Activated naive CD8-positive, alpha-beta T cell (primary cell): Measurements from ENCODE around the gene ROM1.
A peak's percentile ranks its signal among the peaks of the same experiment; 100 is the strongest.
"Not testable (repeated sequence)": the region's sequence is repeated elsewhere in the genome, so short reads cannot be mapped to it uniquely, and the experiment has no call there.

Experiments
- H3K27ac Mint-ChIP-seq: one replicate; pipeline ENCODE4 v1.8.0; 2021; ENCODE audit warnings: mixed read lengths
- H3K27me3 Mint-ChIP-seq: one replicate; pipeline ENCODE4 v1.8.0; 2021; ENCODE audit warnings: mixed read lengths
- H3K36me3 Mint-ChIP-seq: one replicate; pipeline ENCODE4 v1.8.0; 2021; ENCODE audit warnings: mixed read lengths
- H3K4me1 Mint-ChIP-seq: one replicate; pipeline ENCODE4 v1.8.0; 2021; ENCODE audit warnings: low read depth, mixed read lengths
- H3K4me3 Mint-ChIP-seq: one replicate; pipeline ENCODE4 v1.8.0; 2021; ENCODE audit warnings: mild to moderate bottlenecking, mixed read lengths
- H3K9me3 Mint-ChIP-seq: one replicate; pipeline ENCODE4 v1.8.0; 2021; ENCODE audit warnings: low read depth, mixed read lengths

ROM1 gene

DNA sequence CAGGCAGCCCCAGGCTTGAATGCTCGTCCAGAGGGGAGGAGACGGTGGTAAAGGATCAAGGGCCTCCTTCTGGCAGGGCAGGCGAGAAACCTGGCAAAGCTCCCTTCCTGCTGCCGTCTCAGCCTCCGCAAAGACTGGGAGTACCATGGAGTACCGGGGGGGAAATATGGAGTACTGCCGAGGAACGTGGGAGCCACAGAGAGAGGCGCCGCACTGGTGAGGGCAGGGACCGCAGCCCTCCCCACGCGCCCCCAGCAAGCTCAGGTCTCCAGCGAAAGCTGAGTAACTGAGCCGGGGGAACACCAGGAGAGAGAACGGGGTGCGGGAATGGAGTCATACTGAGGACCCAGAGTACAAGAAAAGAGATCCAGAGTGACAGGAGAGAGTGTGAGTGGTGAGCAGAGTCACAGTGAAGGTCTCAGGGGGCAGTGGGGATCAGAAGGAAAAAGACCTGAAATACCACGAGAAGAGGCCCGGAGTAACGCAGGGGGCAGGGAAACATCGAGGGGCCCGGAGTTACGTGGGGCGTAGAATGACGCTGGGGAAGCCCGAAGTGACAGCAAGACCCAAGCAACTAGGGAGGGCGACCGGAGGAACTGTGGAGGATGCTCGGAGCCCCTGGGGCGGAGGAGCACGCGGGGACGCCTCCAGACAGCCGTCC is 1.2 kb upstream of the ROM1 start:
- Mint-ChIP-seq H3K9me3 (no peaks in the 10 kb centered on the region), H3K4me1 (peaks cover 53% of the 10 kb centered on the region), H3K4me3 (peak overlapping the region; percentile 99), H3K27me3 (no peaks in the 10 kb centered on the region), H3K27ac (peak overlapping the region; percentile 99), H3K36me3 (peaks cover 2% of the 10 kb centered on the region)

GRCh38 chr11:62613291-62613778 is 278 bp downstream of the ROM1 start:
- no peaks in the 10 kb centered on the region for H3K27me3 Mint-ChIP-seq
- peak overlapping the region; percentile 58 for H3K4me3 Mint-ChIP-seq
- H3K9me3 Mint-ChIP-seq, result no peaks in the 10 kb centered on the region
- H3K27ac Mint-ChIP-seq, result no peak overlapping the region
- H3K36me3 Mint-ChIP-seq, result peaks cover 2% of the 10 kb centered on the region
- peaks cover 44% of the 10 kb centered on the region for H3K4me1 Mint-ChIP-seq

- Mint-ChIP-seq H3K4me1 (peaks cover 41% of the 10 kb centered on the region), H3K4me3 (peak overlapping the region; percentile 74)
Observed at GRCh38 chr11:62614275-62614674, 1.2 kb downstream of the ROM1 start.

DNA sequence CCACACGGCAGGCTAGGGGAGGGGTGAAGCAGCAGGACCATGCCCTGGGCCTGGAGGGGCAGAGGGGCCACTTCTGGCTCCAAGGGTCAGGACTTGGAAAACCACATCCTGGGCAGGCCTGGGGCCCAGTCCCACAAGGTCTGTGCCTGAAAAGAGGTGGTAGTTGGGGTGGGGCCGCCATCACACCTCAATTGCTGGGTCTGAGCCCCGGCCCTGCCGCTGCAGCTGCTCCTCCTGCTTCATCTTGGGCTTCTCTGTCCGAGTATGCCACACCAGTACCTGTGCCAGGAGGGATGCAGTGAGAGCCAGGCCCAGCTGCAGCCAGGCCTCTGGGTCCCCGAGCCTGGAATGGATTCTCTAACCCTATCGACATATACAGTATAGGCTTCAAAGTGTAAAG is 2.5 kb downstream of the ROM1 start:
- Mint-ChIP-seq H3K27ac (no peak overlapping the region), H3K27me3 (no peaks in the 10 kb centered on the region), H3K4me3 (no peak overlapping the region), H3K36me3 (peaks cover 2% of the 10 kb centered on the region), H3K9me3 (no peaks in the 10 kb centered on the region), H3K4me1 (peaks cover 36% of the 10 kb centered on the region)

More at GRCh38 chr11:62614275-62614674, 1.2 kb downstream of the ROM1 start:
- H3K9me3 Mint-ChIP-seq, result no peaks in the 10 kb centered on the region
- no peaks in the 10 kb centered on the region for H3K27me3 Mint-ChIP-seq
- peaks cover 2% of the 10 kb centered on the region for H3K36me3 Mint-ChIP-seq
- H3K27ac Mint-ChIP-seq, result peak overlapping the region; percentile 91

DNA sequence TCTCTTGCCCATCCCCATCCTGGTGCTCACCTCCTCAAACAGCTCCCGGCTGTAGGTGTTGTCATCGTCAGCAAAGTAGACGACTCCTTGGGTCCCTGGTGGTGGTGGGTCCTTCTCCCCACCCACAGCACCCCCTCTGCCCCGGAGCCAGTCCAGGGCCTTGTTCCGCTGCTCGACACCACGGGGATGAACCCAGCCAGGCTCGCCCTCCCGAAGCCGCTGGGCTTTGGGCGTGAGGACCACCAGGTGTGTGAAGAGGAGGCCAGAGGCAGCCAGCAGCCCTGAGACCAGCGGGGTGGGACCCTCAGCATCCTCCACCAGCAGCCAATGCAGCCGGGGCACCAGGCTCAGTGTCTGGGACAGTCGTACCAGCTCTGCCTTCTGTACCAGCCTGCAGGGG is 3.9 kb downstream of the ROM1 start:
- not testable (repeated sequence) for H3K36me3 Mint-ChIP-seq, H3K9me3 Mint-ChIP-seq, H3K27me3 Mint-ChIP-seq, H3K4me3 Mint-ChIP-seq, H3K27ac Mint-ChIP-seq
- peaks cover 39% of the 10 kb centered on the region for H3K4me1 Mint-ChIP-seq

- Mint-ChIP-seq H3K27ac (peak overlapping the region; percentile 99), H3K36me3 (peaks cover 7% of the 10 kb centered on the region), H3K4me3 (peak overlapping the region; percentile 100), H3K9me3 (no peaks in the 10 kb centered on the region), H3K4me1 (peaks cover 30% of the 10 kb centered on the region), H3K27me3 (no peaks in the 10 kb centered on the region)
Observed at GRCh38 chr11:62621027-62621566, 8.0 kb downstream of the ROM1 start.

DNA sequence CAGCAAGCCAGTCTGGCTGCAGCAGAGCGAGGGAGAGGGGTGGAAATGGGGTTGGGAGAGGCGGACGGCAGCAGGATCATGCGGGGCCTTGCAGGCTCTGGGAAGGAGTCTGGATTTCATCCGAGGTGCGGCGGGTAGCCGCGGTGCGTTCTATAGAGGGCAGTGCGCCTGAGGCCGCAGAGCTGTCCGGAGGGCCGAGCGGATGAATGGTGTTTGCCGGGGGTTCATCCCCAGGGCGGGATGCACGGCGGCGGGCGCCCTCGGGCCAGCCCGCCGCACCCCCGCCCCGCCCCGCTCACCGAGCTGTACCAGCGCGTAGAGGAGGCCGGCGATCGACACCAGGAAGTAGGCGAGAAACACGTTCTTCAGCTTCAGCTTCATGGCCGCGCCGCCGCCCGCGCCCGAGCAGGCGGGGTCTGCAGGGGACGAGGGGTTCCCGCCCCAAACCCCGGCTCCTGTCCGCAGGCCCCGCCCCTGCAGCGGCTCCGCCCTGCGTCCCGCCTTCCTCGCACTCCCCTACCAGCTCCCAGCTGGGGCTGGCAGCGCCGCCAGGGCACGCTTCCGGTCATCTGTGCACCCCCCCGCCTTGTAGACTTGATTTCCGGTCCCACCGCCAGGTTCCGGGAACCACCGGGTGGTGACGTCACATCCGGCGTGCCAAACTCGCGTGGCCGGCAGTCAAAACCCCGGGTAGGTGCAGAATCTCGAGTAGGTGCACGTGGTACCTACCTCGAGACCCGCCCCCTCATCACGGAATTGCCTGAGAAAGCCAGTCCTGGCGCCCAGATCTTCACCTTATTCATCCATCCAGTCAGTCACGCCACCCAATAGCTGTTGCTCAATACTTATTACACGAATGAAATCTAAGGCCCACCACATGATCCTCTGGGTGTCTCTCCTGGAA is 8.8 kb downstream of the ROM1 start, which contains the start of gene B3GAT3:
Gene B3GAT3 (minus strand): TSS at position 420 of the 904 bp plus-strand sequence. CDS start 39 bp downstream, at position 381.
- no peaks in the 10 kb centered on the region for H3K27me3 Mint-ChIP-seq
- H3K9me3 Mint-ChIP-seq, result no peaks in the 10 kb centered on the region
- peak within 1 kb of the TSS; percentile 99 for H3K27ac Mint-ChIP-seq
- peaks cover 28% of the 10 kb centered on the region for H3K4me1 Mint-ChIP-seq
- H3K36me3 Mint-ChIP-seq, result peaks cover 7% of the 10 kb centered on the region
- H3K4me3 Mint-ChIP-seq, result peak within 1 kb of the TSS; percentile 100

- Mint-ChIP-seq H3K27ac (peak overlapping the region; percentile 99), H3K4me3 (peak overlapping the region; percentile 88), H3K9me3 (no peaks in the 10 kb centered on the region), H3K4me1 (peaks cover 28% of the 10 kb centered on the region), H3K36me3 (peaks cover 7% of the 10 kb centered on the region), H3K27me3 (no peaks in the 10 kb centered on the region)
Observed at GRCh38 chr11:62622476-62623089, 9.5 kb downstream of the ROM1 start.

GRCh38 chr11:62627713-62628112 is 14.7 kb downstream of the ROM1 start:
- peaks cover 3% of the 10 kb centered on the region for H3K4me1 Mint-ChIP-seq
- H3K9me3 Mint-ChIP-seq, result no peaks in the 10 kb centered on the region
- no peak overlapping the region for H3K4me3 Mint-ChIP-seq
- peak overlapping the region; percentile 4 for H3K27ac Mint-ChIP-seq
- H3K27me3 Mint-ChIP-seq, result no peaks in the 10 kb centered on the region
- peaks cover 3% of the 10 kb centered on the region for H3K36me3 Mint-ChIP-seq

DNA sequence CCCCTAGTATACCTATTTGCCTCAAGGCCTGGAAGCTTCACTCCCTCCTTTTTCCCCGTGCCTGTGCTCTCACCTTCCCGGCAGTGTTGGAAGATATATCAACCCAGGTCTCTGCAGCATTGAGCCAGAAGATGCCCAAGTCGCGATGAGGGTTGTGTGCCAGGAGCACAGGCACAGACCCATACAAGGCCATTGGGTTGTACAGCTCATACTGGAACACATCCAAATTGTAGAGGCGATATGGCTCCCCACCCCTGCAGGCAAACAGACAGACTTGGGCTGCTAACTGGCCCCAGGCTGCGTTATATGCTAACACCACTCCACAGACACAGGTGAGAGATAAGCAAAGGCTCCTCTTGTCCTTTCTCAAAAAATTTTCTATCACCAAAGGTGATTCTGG is 19.4 kb downstream of the ROM1 start:
- peaks cover 23% of the 10 kb centered on the region for H3K4me1 Mint-ChIP-seq
- H3K9me3 Mint-ChIP-seq, result no peaks in the 10 kb centered on the region
- peak overlapping the region; percentile 17 for H3K27ac Mint-ChIP-seq
- H3K27me3 Mint-ChIP-seq, result no peaks in the 10 kb centered on the region
- H3K36me3 Mint-ChIP-seq, result peaks cover 8% of the 10 kb centered on the region
- H3K4me3 Mint-ChIP-seq, result no peak overlapping the region

GRCh38 chr11:62644220-62644619 is 31.2 kb downstream of the ROM1 start:
- Mint-ChIP-seq H3K27me3 (no peaks in the 10 kb centered on the region), H3K27ac (peak overlapping the region; percentile 16), H3K9me3 (no peaks in the 10 kb centered on the region), H3K4me1 (peaks cover 42% of the 10 kb centered on the region), H3K36me3 (peaks cover 5% of the 10 kb centered on the region), H3K4me3 (peak overlapping the region; percentile 61)

DNA sequence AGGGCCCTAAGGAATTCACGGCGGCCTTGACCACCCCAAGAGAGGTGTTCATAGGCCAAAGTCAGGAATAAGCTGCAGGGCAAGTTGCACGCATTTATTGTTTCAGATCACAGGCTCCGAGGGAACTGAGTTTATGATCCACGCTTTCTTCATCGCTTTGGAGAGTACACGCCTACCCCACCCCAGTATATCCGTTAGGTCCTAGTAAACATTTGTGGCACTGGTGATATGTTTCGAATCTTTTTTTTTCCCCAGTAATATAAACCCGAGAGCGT is 32.6 kb downstream of the ROM1 start:
- H3K4me1 Mint-ChIP-seq, result peaks cover 38% of the 10 kb centered on the region
- H3K9me3 Mint-ChIP-seq, result no peaks in the 10 kb centered on the region
- H3K27me3 Mint-ChIP-seq, result no peaks in the 10 kb centered on the region
- H3K27ac Mint-ChIP-seq, result peak overlapping the region; percentile 98
- no peaks in the 10 kb centered on the region for H3K36me3 Mint-ChIP-seq
- H3K4me3 Mint-ChIP-seq, result peak overlapping the region; percentile 99

GRCh38 chr11:62645946-62646824 is 33.1 kb downstream of the ROM1 start, which contains the start of gene GANAB:
Gene GANAB, minus strand, starts transcription at chr11:62646613. Its CDS starts 14 bp downstream, at chr11:62646599.
- Mint-ChIP-seq H3K4me3 (peak within 1 kb of the TSS; percentile 99), H3K9me3 (no peaks in the 10 kb centered on the region), H3K36me3 (no peaks in the 10 kb centered on the region), H3K27ac (peak within 1 kb of the TSS; percentile 98), H3K27me3 (no peaks in the 10 kb centered on the region), H3K4me1 (peaks cover 34% of the 10 kb centered on the region)
